HepG2 (cell line): ENCODE measurements around the gene RRBP1. TPM values are rescaled to one million over a fixed set of nuclear protein-coding genes. Genes with fewer than 3 reads are reported as not detected.

Experiments used
- ARID5B ChIP-seq: IDR thresholded peaks from 2 replicates; pipeline ENCODE4 v1.4.0; 2020; ENCODE audit warnings: mild to moderate bottlenecking, missing genetic modification reagents
- ATF7-NPFF ChIP-seq: sonication (generic); formaldehyde crosslinking; IDR thresholded peaks from 2 replicates; pipeline ENCODE4 v1.8.1; 2023; ENCODE audit warnings: mild to moderate bottlenecking, low read depth, missing genetic modification reagents, moderate library complexity
- CHD4 ChIP-seq: fragments of 200-600 bp; sonication (generic); IDR thresholded peaks from 2 replicates; pipeline ENCODE4 v1.7.0; 2017; ENCODE audit warnings: mild to moderate bottlenecking, low read length, borderline replicate concordance
- ESRRA ChIP-seq: sonication (generic); formaldehyde crosslinking; IDR thresholded peaks from 2 replicates; pipeline ENCODE4 v1.5.1; 2020; ENCODE audit warnings: mild to moderate bottlenecking, low read depth, missing genetic modification reagents
- ETV6 ChIP-seq: sonication (generic); formaldehyde crosslinking; conservative IDR thresholded peaks from 2 replicates; pipeline ENCODE4 v1.4.0; 2020; ENCODE audit warnings: missing genetic modification reagents
- HMGXB4 ChIP-seq, 2 experiments: sonication (generic) in 1 of 2; formaldehyde crosslinking in 1 of 2; IDR thresholded peaks; 2 replicates each; pipeline versions ENCODE4 v1.4.0 to v1.6.1; 2018 to 2020; ENCODE audit warnings: missing genetic modification reagents in 2 of 2, borderline replicate concordance in 1 of 2, low read depth in 1 of 2, mild to moderate bottlenecking in 1 of 2, missing biosample characterization in 1 of 2
- LRRFIP1 ChIP-seq: sonication (generic); formaldehyde crosslinking; conservative IDR thresholded peaks from 2 replicates; pipeline ENCODE4 v1.4.0; 2020; ENCODE audit warnings: missing genetic modification reagents
- MEIS1 ChIP-seq: sonication (generic); formaldehyde crosslinking; IDR thresholded peaks from 2 replicates; pipeline ENCODE4 v1.9.0; 2021; ENCODE audit warnings: mild to moderate bottlenecking, missing genetic modification reagents, moderate library complexity, borderline replicate concordance
- NR2F2 ChIP-seq: IDR thresholded peaks from 2 replicates; pipeline ENCODE4 v1.6.1; 2012; ENCODE audit warnings: low read depth, inconsistent platforms, borderline replicate concordance
- RBM22 ChIP-seq: fragments of 200-400 bp; formaldehyde crosslinking; optimal IDR thresholded peaks from 2 replicates; pipeline ENCODE3; 2017; ENCODE audit warnings: mild to moderate bottlenecking, low read length, moderate library complexity
- SIX4 ChIP-seq: sonication (generic); formaldehyde crosslinking; IDR thresholded peaks from 2 replicates; pipeline ENCODE4 v1.4.0; 2020; ENCODE audit warnings: missing genetic modification reagents
- SP5 ChIP-seq: IDR thresholded peaks from 2 replicates; pipeline ENCODE4 v1.6.1; 2016; ENCODE audit warnings: low read depth, borderline replicate concordance
- SSRP1 ChIP-seq: IDR thresholded peaks from 2 replicates; pipeline ENCODE4 v1.6.1; 2016; ENCODE audit warnings: control low read depth
- TEAD2 ChIP-seq: sonication (generic); formaldehyde crosslinking; IDR thresholded peaks from 2 replicates; pipeline ENCODE4 v1.9.0; 2021; ENCODE audit warnings: missing genetic modification reagents
- TFDP2 ChIP-seq: sonication (generic); formaldehyde crosslinking; IDR thresholded peaks from 2 replicates; pipeline ENCODE4 v1.4.0; 2020; ENCODE audit warnings: missing genetic modification reagents
- ZBTB3 ChIP-seq: sonication (generic); formaldehyde crosslinking; IDR thresholded peaks from 2 replicates; pipeline ENCODE4 v1.4.0; 2020; ENCODE audit warnings: low read depth, mild to moderate bottlenecking, moderate library complexity, missing genetic modification reagents, borderline replicate concordance
- ZNF296 ChIP-seq: sonication (generic); formaldehyde crosslinking; conservative IDR thresholded peaks from 2 replicates; pipeline ENCODE4 v1.5.0; 2020; ENCODE audit warnings: mild to moderate bottlenecking, missing genetic modification reagents
- ZNF441 ChIP-seq: sonication (generic); formaldehyde crosslinking; IDR thresholded peaks from 2 replicates; pipeline ENCODE4 v1.7.0; 2021; ENCODE audit warnings: missing genetic modification reagents, borderline replicate concordance
- ZNF749 ChIP-seq: sonication (generic); formaldehyde crosslinking; IDR thresholded peaks from 2 replicates; pipeline ENCODE4 v1.8.0; 2022; ENCODE audit warnings: mild to moderate bottlenecking, missing genetic modification reagents, moderate library complexity, borderline replicate concordance
- polyA plus RNA-seq, 8 experiments: library from polyadenylated mRNA; depleted of rRNA in 3 of 8; stranded (reverse) in 7 of 8; unstranded in 1 of 8; fragments of >200 nt; fragmentation: Illumina TruSeq in 4 of 8; extraction: Trizol in 4 of 8; gene quantifications; 2 replicates each; pipeline versions ENCODE4 v1.2.1 to v1.2.3, GENCODE V29; 2011 to 2016; ENCODE audit warnings: low read depth in 4 of 8, missing spikeins in 1 of 8, mixed read lengths in 1 of 8; ENCODE audit not compliant: insufficient read depth in 1 of 8
- total RNA-seq, 5 experiments: library from RNA; depleted of rRNA; stranded (reverse); fragments of >200 nt; fragmentation: Illumina TruSeq; extraction: Trizol; gene quantifications; 2 replicates each; pipeline ENCODE4 v1.2.3, GENCODE V29; 2016; ENCODE audit warnings: low read depth in 1 of 5

RRBP1 gene
- total and polyA plus RNA-seq, 2 of the 13 experiments (the other 11 are each of a cell fraction or from before 2014, with no cell fraction given), result 150 to 222 TPM

- TF ChIP-seq LRRFIP1 (CRISPR knock-in tag), result no peak
- no peak for TF ChIP-seq TEAD2 (CRISPR knock-in tag)
- TF ChIP-seq ATF7-NPFF (CRISPR knock-in tag), result peak; percentile 88
- TF ChIP-seq ARID5B (CRISPR knock-in tag), result no peak
- TF ChIP-seq ZNF749, result no peak
- TF ChIP-seq SIX4 (CRISPR knock-in tag), result no peak
- no peak for TF ChIP-seq ZNF441
- 0 out of 2 replicates have a peak, but pooled peaks have one; percentile 15 for TF ChIP-seq SSRP1
- TF ChIP-seq MEIS1, result no peak
- TF ChIP-seq RBM22, result peak; percentile 63
- peak; percentile 5; the same call in 1 of the 2 replicates for TF ChIP-seq ESRRA (CRISPR knock-in tag)
- TF ChIP-seq HMGXB4 (CRISPR knock-in tag; IDR thresholded peaks at IDR 0.05; ENCODE audit: borderline replicate concordance in 1 of 2, low read depth in 1 of 2), result no peak
- no peak for TF ChIP-seq SP5 (CRISPR knock-in tag)
- TF ChIP-seq CHD4, result no peak
- TF ChIP-seq ZBTB3 (CRISPR knock-in tag), result no peak
- TF ChIP-seq ETV6 (CRISPR knock-in tag), result no peak
- no peak for TF ChIP-seq NR2F2
- no peak for TF ChIP-seq TFDP2 (CRISPR knock-in tag)
- no peak for TF ChIP-seq ZNF296 (CRISPR knock-in tag)
These were observed 69.6 kb downstream of the RRBP1 start (continued) for GRCh38 chr20:17612287-17612991.
